ENCODE results near the gene NPPA. TPM values are rescaled to one million over a fixed set of nuclear protein-coding genes. Genes with fewer than 3 reads are reported as not detected.
A peak's percentile ranks its signal among the peaks of the same experiment; 100 is the strongest.

NPPA gene
- total RNA-seq, 1 donor from 2014 or later: not detected

DNA sequence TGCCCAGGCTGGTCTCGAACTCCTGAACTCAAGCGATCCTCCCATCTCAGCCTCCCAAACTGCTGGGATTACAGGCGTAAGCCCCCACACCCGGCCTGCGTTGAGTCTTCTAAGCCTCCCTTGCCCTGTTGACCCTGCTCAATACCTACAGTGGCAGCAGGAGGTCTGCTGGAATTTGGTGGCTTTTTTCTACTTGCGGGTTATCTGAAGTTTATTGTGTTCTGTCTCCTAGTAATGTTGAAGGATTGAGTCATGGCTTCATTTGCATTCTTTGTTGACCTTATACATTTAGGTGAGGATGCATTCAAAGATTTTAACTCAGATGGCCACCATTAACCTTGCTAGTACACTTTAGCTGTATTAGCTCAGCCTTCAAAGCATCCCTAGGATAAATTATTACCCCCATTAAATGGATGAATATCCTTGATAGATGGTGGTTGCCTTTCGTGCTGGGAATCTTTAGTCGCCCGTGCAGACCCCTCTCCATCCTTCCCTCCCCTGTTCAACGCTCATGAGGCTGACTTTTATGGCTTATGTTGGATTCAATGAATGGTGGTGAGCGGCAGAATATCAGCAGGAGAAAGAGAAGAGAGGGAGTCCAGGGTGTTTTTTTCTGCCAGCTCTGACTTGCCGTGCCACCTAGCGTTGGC, 20.9 kb upstream of the NPPA start:
- TF ChIP-seq, protein P1, sequence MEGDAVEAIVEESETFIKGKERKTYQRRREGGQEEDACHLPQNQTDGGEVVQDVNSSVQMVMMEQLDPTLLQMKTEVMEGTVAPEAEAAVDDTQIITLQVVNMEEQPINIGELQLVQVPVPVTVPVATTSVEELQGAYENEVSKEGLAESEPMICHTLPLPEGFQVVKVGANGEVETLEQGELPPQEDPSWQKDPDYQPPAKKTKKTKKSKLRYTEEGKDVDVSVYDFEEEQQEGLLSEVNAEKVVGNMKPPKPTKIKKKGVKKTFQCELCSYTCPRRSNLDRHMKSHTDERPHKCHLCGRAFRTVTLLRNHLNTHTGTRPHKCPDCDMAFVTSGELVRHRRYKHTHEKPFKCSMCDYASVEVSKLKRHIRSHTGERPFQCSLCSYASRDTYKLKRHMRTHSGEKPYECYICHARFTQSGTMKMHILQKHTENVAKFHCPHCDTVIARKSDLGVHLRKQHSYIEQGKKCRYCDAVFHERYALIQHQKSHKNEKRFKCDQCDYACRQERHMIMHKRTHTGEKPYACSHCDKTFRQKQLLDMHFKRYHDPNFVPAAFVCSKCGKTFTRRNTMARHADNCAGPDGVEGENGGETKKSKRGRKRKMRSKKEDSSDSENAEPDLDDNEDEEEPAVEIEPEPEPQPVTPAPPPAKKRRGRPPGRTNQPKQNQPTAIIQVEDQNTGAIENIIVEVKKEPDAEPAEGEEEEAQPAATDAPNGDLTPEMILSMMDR (IDR thresholded peaks at IDR 0.05; ENCODE audit: unreplicated experiment): no peak

DNA sequence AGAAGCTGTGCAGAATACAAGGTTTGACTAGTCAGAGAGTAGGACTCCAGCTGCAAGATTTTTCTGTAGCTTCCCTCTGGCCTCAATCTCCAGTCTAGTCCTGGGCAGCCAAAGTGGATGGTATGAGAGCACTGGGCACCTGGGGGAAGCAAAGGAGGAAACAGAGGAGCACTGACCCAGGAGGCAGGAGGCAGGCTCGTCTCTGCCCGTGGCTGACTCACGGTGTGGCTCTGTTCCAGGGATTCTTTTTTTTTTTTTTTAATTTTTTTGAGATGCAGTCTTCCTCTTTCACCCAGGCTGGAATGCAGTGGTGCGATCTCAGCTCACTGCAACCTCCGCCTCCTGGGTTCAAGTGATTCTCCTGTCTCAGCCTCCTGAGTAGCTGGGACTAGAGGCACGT, 15.3 kb upstream of the NPPA start:
- no peak for DNase-seq (ENCODE audit: low spot score)
- Mint-ChIP-seq H3K27me3 (ENCODE audit: unreplicated experiment) (peaks cover 2% of the 10 kb centered on the region), H3K36me3 (ENCODE audit: low read depth, unreplicated experiment) (no peaks in the 10 kb centered on the region), H3K27ac (ENCODE audit: unreplicated experiment) (no peak overlapping the region), H3K4me3 (ENCODE audit: unreplicated experiment) (no peak overlapping the region), H3K9me3 (ENCODE audit: unreplicated experiment) (no peaks in the 10 kb centered on the region), H3K4me1 (ENCODE audit: unreplicated experiment) (no peaks in the 10 kb centered on the region)
- TF ChIP-seq, protein P1 (IDR thresholded peaks at IDR 0.05; ENCODE audit: unreplicated experiment): no peak

More for the DNA sequence above, 20.9 kb upstream of the NPPA start:
- no peak for DNase-seq (ENCODE audit: low spot score)
- Mint-ChIP-seq H3K27ac (ENCODE audit: unreplicated experiment) (no peak overlapping the region), H3K36me3 (ENCODE audit: low read depth, unreplicated experiment) (no peaks in the 10 kb centered on the region), H3K27me3 (ENCODE audit: unreplicated experiment) (peaks cover 5% of the 10 kb centered on the region), H3K4me1 (ENCODE audit: unreplicated experiment) (no peaks in the 10 kb centered on the region), H3K4me3 (ENCODE audit: unreplicated experiment) (no peak overlapping the region), H3K9me3 (ENCODE audit: unreplicated experiment) (no peaks in the 10 kb centered on the region)

- DNase-seq (ENCODE audit: low spot score): no peak
- H3K4me3 Mint-ChIP-seq (ENCODE audit: unreplicated experiment): no peak overlapping the region
- TF ChIP-seq, protein P1 (IDR thresholded peaks at IDR 0.05; ENCODE audit: unreplicated experiment): no peak
- H3K4me1 Mint-ChIP-seq (ENCODE audit: unreplicated experiment): no peaks in the 10 kb centered on the region
- H3K27ac Mint-ChIP-seq (ENCODE audit: unreplicated experiment): peak overlapping the region; percentile 5
- H3K36me3 Mint-ChIP-seq (ENCODE audit: low read depth, unreplicated experiment): no peaks in the 10 kb centered on the region
- H3K27me3 Mint-ChIP-seq (ENCODE audit: unreplicated experiment): peaks cover 2% of the 10 kb centered on the region
- no peaks in the 10 kb centered on the region for H3K9me3 Mint-ChIP-seq (ENCODE audit: unreplicated experiment)
Measured at GRCh38 chr1:11860587-11860986, 13.0 kb upstream of the NPPA start.

- peaks cover 2% of the 10 kb centered on the region for H3K27me3 Mint-ChIP-seq (ENCODE audit: unreplicated experiment)
- H3K36me3 Mint-ChIP-seq (ENCODE audit: low read depth, unreplicated experiment): no peaks in the 10 kb centered on the region
- no peaks in the 10 kb centered on the region for H3K4me1 Mint-ChIP-seq (ENCODE audit: unreplicated experiment)
- no peaks in the 10 kb centered on the region for H3K9me3 Mint-ChIP-seq (ENCODE audit: unreplicated experiment)
- TF ChIP-seq, protein P1 (IDR thresholded peaks at IDR 0.05; ENCODE audit: unreplicated experiment): no peak
- no peak overlapping the region for H3K4me3 Mint-ChIP-seq (ENCODE audit: unreplicated experiment)
- DNase-seq (ENCODE audit: low spot score): no peak
- no peak overlapping the region for H3K27ac Mint-ChIP-seq (ENCODE audit: unreplicated experiment)
Measured at GRCh38 chr1:11860083-11860482, 12.5 kb upstream of the NPPA start.

DNA sequence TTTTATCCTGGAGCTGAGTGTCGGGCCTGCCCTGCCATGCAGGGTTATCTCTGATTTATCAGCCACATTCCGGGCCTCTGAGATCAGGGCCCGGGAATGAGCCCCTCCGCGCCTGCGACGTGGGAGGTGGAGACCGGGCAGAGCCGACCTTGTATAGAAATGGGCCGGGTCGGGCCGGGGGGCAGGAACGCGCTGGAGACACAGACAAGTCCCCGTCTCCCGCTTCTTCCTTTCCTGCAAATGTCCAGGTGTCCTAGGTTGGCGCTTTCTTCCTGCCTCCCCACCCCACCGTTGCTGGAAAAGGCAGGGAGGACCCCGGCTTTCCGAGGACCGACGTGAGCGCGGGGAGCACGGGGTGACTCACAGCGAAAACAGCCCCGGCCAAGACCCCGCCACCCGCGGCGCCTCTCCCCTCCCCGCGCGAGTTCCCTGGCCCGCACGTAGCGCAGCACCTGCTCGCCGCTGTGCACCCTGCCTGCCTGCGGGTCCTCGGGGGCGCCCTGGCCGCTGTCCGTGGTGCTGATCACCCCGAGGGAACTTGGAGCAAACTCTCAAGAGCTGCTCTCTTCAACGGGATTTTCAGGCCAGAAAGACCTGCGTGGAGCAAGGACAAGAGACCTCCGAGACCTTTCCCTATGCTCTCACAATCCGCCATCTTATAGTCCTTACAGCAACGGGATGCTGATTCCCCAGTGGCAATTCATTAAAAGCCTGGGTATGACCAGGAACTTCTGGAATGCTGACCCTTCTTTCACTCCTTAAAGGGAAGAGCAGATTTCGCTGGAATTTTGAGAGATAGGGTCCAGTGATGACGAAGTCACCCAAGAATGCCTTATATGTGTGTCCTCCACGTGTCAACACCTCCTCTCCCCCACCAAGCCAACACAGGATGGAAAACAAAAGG, 11.6 kb upstream of the NPPA start:
- Mint-ChIP-seq H3K4me3 (ENCODE audit: unreplicated experiment) (no peak overlapping the region), H3K27me3 (ENCODE audit: unreplicated experiment) (peaks cover 2% of the 10 kb centered on the region), H3K27ac (ENCODE audit: unreplicated experiment) (no peak overlapping the region), H3K36me3 (ENCODE audit: low read depth, unreplicated experiment) (no peaks in the 10 kb centered on the region), H3K4me1 (ENCODE audit: unreplicated experiment) (no peaks in the 10 kb centered on the region), H3K9me3 (ENCODE audit: unreplicated experiment) (no peaks in the 10 kb centered on the region)
- peak; percentile 88 for DNase-seq (ENCODE audit: low spot score)
- TF ChIP-seq, protein P1 (IDR thresholded peaks at IDR 0.05; ENCODE audit: unreplicated experiment): no peak
